IPS-18a (cell line): ENCODE results near the gene SMURF1.
"Not testable (repeated sequence)": the region's sequence is repeated elsewhere in the genome, so short reads cannot be mapped to it uniquely, and the experiment has no call there.

Experiments used
- H3K27ac ChIP-seq: one replicate; pipeline ENCODE4 v1.5.1; 2013; ENCODE audit warnings: low read length
- H3K27me3 ChIP-seq: one replicate; pipeline ENCODE4 v1.6.1; 2013; ENCODE audit warnings: mild to moderate bottlenecking, low read length; ENCODE audit not compliant: control insufficient read depth, insufficient read depth
- H3K36me3 ChIP-seq: one replicate; pipeline ENCODE4 v1.6.1; 2013; ENCODE audit warnings: low read depth, low read length; ENCODE audit not compliant: control insufficient read depth
- H3K4me1 ChIP-seq: one replicate; pipeline ENCODE4 v1.6.1; 2013; ENCODE audit warnings: low read depth, low read length; ENCODE audit not compliant: control insufficient read depth
- H3K4me3 ChIP-seq: one replicate; pipeline ENCODE4 v1.5.1; 2013; ENCODE audit warnings: low read length
- H3K9ac ChIP-seq: one replicate; pipeline ENCODE4 v1.6.1; 2013; ENCODE audit warnings: mild to moderate bottlenecking, low read length, moderate library complexity
- H3K9me3 ChIP-seq: one replicate; pipeline ENCODE4 v1.6.1; 2013; ENCODE audit warnings: low read depth, low read length; ENCODE audit not compliant: control insufficient read depth

Gene SMURF1

GRCh38 chr7:99170065-99170729 is 26.3 kb upstream of the SMURF1 start:
- Histone ChIP-seq H3K36me3 (no peaks in the 10 kb centered on the region), H3K4me1 (no peaks in the 10 kb centered on the region), H3K27me3 (no peaks in the 10 kb centered on the region), H3K4me3 (no peak overlapping the region), H3K9ac (no peak overlapping the region), H3K9me3 (no peaks in the 10 kb centered on the region), H3K27ac (no peak overlapping the region)

GRCh38 chr7:99167072-99167471 is 23.2 kb upstream of the SMURF1 start:
- Histone ChIP-seq H3K9me3 (no peaks in the 10 kb centered on the region), H3K27me3 (no peaks in the 10 kb centered on the region), H3K4me1 (no peaks in the 10 kb centered on the region), H3K4me3 (no peak overlapping the region), H3K36me3 (no peaks in the 10 kb centered on the region), H3K27ac (no peak overlapping the region), H3K9ac (no peak overlapping the region)

- Histone ChIP-seq H3K4me1 (no peaks in the 10 kb centered on the region), H3K4me3 (no peak overlapping the region), H3K27me3 (no peaks in the 10 kb centered on the region)
Observed at GRCh38 chr7:99165816-99166215, 21.9 kb upstream of the SMURF1 start.

GRCh38 chr7:99163669-99164068 is 19.8 kb upstream of the SMURF1 start:
- H3K4me3 ChIP-seq, H3K27ac ChIP-seq, H3K36me3 ChIP-seq, H3K4me1 ChIP-seq, H3K9me3 ChIP-seq, H3K9ac ChIP-seq, H3K27me3 ChIP-seq: not testable (repeated sequence)

More at GRCh38 chr7:99165816-99166215, 21.9 kb upstream of the SMURF1 start:
- Histone ChIP-seq H3K27ac (no peak overlapping the region), H3K36me3 (no peaks in the 10 kb centered on the region), H3K9ac (no peak overlapping the region), H3K9me3 (no peaks in the 10 kb centered on the region)

- Histone ChIP-seq H3K9ac (no peak overlapping the region), H3K27me3 (no peaks in the 10 kb centered on the region), H3K27ac (no peak overlapping the region)
Observed at GRCh38 chr7:99156649-99157048, 12.7 kb upstream of the SMURF1 start.

GRCh38 chr7:99155211-99155610 is 11.3 kb upstream of the SMURF1 start:
- Histone ChIP-seq H3K9me3 (no peaks in the 10 kb centered on the region), H3K27me3 (no peaks in the 10 kb centered on the region), H3K36me3 (no peaks in the 10 kb centered on the region), H3K9ac (no peak overlapping the region), H3K27ac (no peak overlapping the region), H3K4me3 (no peak overlapping the region), H3K4me1 (no peaks in the 10 kb centered on the region)

More at GRCh38 chr7:99156649-99157048, 12.7 kb upstream of the SMURF1 start:
- no peaks in the 10 kb centered on the region for H3K4me1 ChIP-seq
- H3K9me3 ChIP-seq = no peaks in the 10 kb centered on the region
- H3K36me3 ChIP-seq = no peaks in the 10 kb centered on the region
- no peak overlapping the region for H3K4me3 ChIP-seq

- no peak overlapping the region for H3K4me3 ChIP-seq
- no peak overlapping the region for H3K27ac ChIP-seq
- H3K9ac ChIP-seq = no peak overlapping the region
- no peaks in the 10 kb centered on the region for H3K9me3 ChIP-seq
- peaks cover 2% of the 10 kb centered on the region for H3K4me1 ChIP-seq
- H3K27me3 ChIP-seq = no peaks in the 10 kb centered on the region
- no peaks in the 10 kb centered on the region for H3K36me3 ChIP-seq
Observed at GRCh38 chr7:99146979-99147378, 3.1 kb upstream of the SMURF1 start.

- no peak overlapping the region for H3K27ac ChIP-seq
- H3K27me3 ChIP-seq = no peaks in the 10 kb centered on the region
- H3K4me1 ChIP-seq = peaks cover 23% of the 10 kb centered on the region
- H3K9me3 ChIP-seq = no peaks in the 10 kb centered on the region
- peak overlapping the region; percentile 53 for H3K4me3 ChIP-seq
- H3K9ac ChIP-seq = peak overlapping the region; percentile 44
- no peaks in the 10 kb centered on the region for H3K36me3 ChIP-seq
Observed at GRCh38 chr7:99143521-99143852, 421 bp downstream of the SMURF1 start.

GRCh38 chr7:99142727-99143520 is 984 bp downstream of the SMURF1 start:
- Histone ChIP-seq H3K9me3 (no peaks in the 10 kb centered on the region), H3K27ac (no peak overlapping the region), H3K27me3 (no peaks in the 10 kb centered on the region), H3K36me3 (no peaks in the 10 kb centered on the region), H3K4me1 (peaks cover 28% of the 10 kb centered on the region), H3K4me3 (peak overlapping the region; percentile 64), H3K9ac (no peak overlapping the region)

GRCh38 chr7:99141841-99142726 is 1.8 kb downstream of the SMURF1 start:
- Histone ChIP-seq H3K4me3 (peak overlapping the region; percentile 64), H3K9ac (peak overlapping the region; percentile 36), H3K4me1 (peaks cover 32% of the 10 kb centered on the region), H3K27ac (peak overlapping the region; percentile 76), H3K9me3 (no peaks in the 10 kb centered on the region), H3K27me3 (no peaks in the 10 kb centered on the region), H3K36me3 (no peaks in the 10 kb centered on the region)

GRCh38 chr7:99141334-99141733 is 2.6 kb downstream of the SMURF1 start:
- Histone ChIP-seq H3K4me1 (peaks cover 32% of the 10 kb centered on the region), H3K27me3 (no peaks in the 10 kb centered on the region), H3K4me3 (peak overlapping the region; percentile 64), H3K9me3 (no peaks in the 10 kb centered on the region), H3K9ac (peak overlapping the region; percentile 36), H3K36me3 (no peaks in the 10 kb centered on the region), H3K27ac (no peak overlapping the region)
